ENCODE results near the gene DUSP16. TPM values are rescaled to one million over a fixed set of nuclear protein-coding genes. Genes with fewer than 3 reads are reported as not detected.
"Not testable (repeated sequence)": the region's sequence is repeated elsewhere in the genome, so short reads cannot be mapped to it uniquely, and the experiment has no call there.

DUSP16 gene
- total and polyA plus RNA-seq, 4 donors: 17.7 to 23.2 (median 20.5) TPM

DNA sequence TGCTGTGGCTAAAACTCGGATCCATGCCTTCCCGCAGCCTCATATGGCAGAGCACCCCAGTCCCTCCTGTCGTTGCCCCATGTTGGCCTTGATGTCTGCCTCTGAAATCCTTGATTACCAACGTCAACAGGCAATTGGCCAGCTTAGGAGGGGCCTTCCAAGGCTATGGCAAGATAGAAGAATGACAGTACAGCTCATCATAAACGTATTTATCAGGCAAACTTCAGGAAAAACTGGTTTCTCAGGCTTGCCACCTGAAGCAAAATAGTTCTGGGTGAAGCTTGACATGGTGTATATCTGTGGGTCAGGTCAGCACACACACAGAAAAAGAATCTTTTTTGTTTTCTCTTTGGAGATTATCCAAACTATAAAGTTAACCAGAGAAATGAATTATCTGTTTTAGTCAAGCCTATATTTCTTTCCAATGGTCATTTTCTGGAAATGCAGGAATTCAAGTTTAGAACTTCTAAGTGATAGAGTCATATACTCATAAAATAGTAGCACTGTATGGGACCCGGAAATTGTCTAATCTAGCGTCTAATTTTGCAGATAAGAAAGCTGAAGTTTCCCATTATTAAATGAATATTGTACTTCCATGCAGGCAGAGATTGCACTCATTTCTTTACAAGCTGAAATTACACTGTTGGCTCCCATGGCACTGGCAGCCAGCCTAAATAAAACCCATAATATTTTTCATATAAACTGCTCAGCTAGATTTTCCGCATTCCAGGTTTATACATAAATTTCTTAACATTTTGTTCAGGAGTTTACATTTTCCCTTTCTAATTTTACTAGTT is 24.4 kb upstream of the DUSP16 start:
- DNase-seq (ENCODE audit: low read depth in 4 of 6, low spot score in 6 of 6): peak in 1 of 6 donors; percentile 61
- no peak overlapping the region for H3K4me3 ChIP-seq (ENCODE audit: low read depth, low read length)
- H3K27me3 ChIP-seq (ENCODE audit: control insufficient read depth, insufficient read depth, low read length): no peaks in the 10 kb centered on the region
- no peaks in the 10 kb centered on the region for H3K9me3 ChIP-seq (ENCODE audit: control insufficient read depth, insufficient read depth, low read length)
- no peaks in the 10 kb centered on the region for H3K4me1 ChIP-seq (ENCODE audit: control insufficient read depth, insufficient read depth, low read length)
- WGBS (ENCODE audit: insufficient coverage): 74% methylated on average over 4 of the region's 8 CpGs
- no peaks in the 10 kb centered on the region for H3K36me3 ChIP-seq (ENCODE audit: control insufficient read depth, insufficient read depth, low read length)
- H3K27ac ChIP-seq (ENCODE audit: low read depth, low read length): no peak overlapping the region

DNA sequence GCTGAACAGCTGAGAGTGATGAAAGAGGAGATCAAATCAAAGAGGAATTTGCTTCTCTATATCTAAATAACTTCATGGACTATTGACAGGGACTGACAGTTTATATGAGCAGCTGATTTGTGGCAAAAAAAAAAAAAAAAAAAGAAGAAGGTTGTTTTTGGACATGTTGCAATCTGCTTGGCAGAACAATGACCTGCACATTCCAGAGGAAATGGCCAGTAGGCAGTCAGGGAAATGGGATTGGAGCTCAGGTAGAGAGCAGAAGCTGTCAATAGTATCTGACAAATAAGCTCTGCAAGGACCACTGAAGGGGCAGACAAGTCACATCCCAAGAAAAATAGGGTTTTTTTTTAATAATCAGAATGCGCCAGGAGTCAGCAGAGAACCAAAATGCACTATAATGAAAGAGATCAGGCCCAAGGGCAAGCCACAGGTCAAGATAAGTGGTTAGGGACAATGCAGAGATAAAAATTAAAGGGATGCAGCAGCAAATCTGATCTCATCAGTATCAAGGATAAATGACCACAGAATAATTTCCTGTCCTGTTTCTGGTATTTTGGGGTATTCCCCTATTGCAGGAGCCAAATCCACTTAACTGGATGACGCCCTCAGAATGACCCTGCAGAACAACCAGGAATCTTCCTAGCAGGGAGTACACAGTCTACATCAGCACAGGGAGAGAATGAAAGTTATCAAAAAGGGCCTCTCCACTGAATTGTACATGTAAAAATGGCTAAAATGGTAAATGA is 22.6 kb upstream of the DUSP16 start:
- no peak for DNase-seq (ENCODE audit: low read depth in 4 of 6, low spot score in 6 of 6)
- Histone ChIP-seq H3K4me3 (ENCODE audit: low read depth, low read length) (no peak overlapping the region), H3K27me3 (ENCODE audit: control insufficient read depth, insufficient read depth, low read length) (no peaks in the 10 kb centered on the region), H3K4me1 (ENCODE audit: control insufficient read depth, insufficient read depth, low read length) (no peaks in the 10 kb centered on the region), H3K36me3 (ENCODE audit: control insufficient read depth, insufficient read depth, low read length) (no peaks in the 10 kb centered on the region), H3K9me3 (ENCODE audit: control insufficient read depth, insufficient read depth, low read length) (no peaks in the 10 kb centered on the region), H3K27ac (ENCODE audit: low read depth, low read length) (no peak overlapping the region)
- whole genome bisulfite sequencing (ENCODE audit: insufficient coverage): 100% methylated on average over 1 of the region's 2 CpGs

DNA sequence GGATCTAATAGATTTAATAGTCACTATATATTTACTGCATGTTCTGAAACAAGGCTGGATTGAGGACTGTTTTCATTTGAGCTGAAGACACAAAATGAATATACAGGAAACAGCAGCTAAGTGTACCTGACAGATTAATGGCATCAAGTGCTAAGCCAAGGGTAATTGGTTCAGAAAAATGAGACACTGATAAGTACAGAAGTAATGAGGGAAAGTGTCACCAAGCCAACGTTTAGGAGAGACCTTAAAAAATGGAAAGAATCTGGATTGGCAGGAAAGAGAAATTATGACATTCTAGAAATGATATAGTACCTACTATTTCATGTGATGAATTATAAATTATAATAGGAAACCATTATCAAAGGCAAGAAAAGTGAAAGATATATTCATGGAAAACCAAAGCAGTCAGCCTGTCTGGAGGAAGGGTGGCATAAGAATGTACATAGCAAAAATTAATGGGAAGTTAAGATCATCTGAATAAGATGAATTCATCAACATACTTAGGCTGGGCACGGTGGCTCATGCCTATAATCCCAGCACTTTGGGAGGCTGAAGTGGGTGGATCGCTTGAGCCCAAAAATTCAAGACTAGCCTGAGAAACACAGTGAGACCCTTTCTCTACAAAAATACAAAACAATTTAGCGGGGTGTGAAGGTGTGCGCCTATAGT is 21.0 kb upstream of the DUSP16 start:
- 57% methylated on average over 1 of the region's 5 CpGs for WGBS (ENCODE audit: insufficient coverage)
- H3K27me3 ChIP-seq (ENCODE audit: control insufficient read depth, insufficient read depth, low read length): no peaks in the 10 kb centered on the region
- H3K36me3 ChIP-seq (ENCODE audit: control insufficient read depth, insufficient read depth, low read length): no peaks in the 10 kb centered on the region
- H3K9me3 ChIP-seq (ENCODE audit: control insufficient read depth, insufficient read depth, low read length): no peaks in the 10 kb centered on the region
- H3K27ac ChIP-seq (ENCODE audit: low read depth, low read length): no peak overlapping the region
- no peak overlapping the region for H3K4me3 ChIP-seq (ENCODE audit: low read depth, low read length)
- no peaks in the 10 kb centered on the region for H3K4me1 ChIP-seq (ENCODE audit: control insufficient read depth, insufficient read depth, low read length)
- peak in 1 of 6 donors; percentile 34 for DNase-seq (ENCODE audit: low read depth in 4 of 6, low spot score in 6 of 6)

DNA sequence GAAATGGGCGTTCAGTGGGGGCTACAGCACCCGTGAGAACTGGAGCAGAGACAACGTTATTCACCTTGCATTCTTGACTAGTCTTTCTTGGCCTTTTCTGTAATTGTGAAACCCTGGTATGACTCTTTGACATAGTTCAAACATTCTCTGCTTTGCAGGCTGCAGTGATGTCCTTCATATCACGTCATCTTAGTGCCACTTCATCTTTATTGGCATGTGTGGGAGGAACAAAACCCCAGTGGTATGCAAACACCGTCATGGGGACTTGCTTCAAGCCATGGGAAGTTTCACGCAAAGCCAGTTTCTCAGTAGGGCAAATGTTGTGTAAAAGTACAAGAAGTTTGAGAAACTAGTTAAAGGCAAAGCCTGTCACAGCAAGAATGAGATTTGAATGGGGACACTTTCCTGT is 20.2 kb upstream of the DUSP16 start:
- H3K36me3 ChIP-seq (ENCODE audit: control insufficient read depth, insufficient read depth, low read length): no peaks in the 10 kb centered on the region
- no peaks in the 10 kb centered on the region for H3K27me3 ChIP-seq (ENCODE audit: control insufficient read depth, insufficient read depth, low read length)
- H3K27ac ChIP-seq (ENCODE audit: low read depth, low read length): no peak overlapping the region
- WGBS (ENCODE audit: insufficient coverage): 84% methylated on average over 6 of the region's 6 CpGs
- no peaks in the 10 kb centered on the region for H3K4me1 ChIP-seq (ENCODE audit: control insufficient read depth, insufficient read depth, low read length)
- H3K9me3 ChIP-seq (ENCODE audit: control insufficient read depth, insufficient read depth, low read length): no peaks in the 10 kb centered on the region
- DNase-seq (ENCODE audit: low read depth in 4 of 6, low spot score in 6 of 6): no peak
- H3K4me3 ChIP-seq (ENCODE audit: low read depth, low read length): no peak overlapping the region

DNA sequence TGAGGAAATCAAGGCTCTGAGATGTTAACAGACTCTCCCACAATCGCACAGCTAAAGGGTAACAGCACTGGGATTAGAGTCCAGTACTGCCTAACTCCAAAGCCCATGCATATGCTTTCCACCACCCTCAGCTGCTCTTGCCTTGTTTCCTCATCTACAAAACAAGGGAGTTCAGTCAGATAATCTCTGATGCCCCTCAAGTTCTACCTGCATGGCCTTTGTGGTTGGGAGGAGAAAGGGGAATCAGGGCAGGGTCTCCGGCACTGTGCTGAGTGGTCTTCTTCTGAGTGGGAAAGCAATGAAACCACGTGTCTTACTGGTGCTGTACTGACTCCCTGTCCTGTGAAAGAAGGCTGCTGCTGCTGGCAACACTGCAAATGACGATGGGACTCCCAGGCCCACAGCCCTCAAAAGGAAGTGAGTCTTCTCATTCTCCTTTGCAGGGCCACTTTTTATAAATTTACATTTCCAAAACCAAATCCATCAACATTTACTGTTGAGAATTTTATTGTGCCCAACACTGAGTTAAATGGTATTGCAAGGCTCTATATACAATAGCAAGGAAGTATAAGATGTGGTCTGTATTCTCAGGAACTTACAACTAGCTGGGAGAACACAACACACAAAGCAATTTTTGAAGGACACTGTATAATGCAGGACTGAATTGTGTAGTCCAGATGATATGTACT is 19.7 kb upstream of the DUSP16 start:
- Histone ChIP-seq H3K36me3 (ENCODE audit: control insufficient read depth, insufficient read depth, low read length) (no peaks in the 10 kb centered on the region), H3K4me3 (ENCODE audit: low read depth, low read length) (no peak overlapping the region), H3K27me3 (ENCODE audit: control insufficient read depth, insufficient read depth, low read length) (no peaks in the 10 kb centered on the region), H3K9me3 (ENCODE audit: control insufficient read depth, insufficient read depth, low read length) (no peaks in the 10 kb centered on the region), H3K27ac (ENCODE audit: low read depth, low read length) (no peak overlapping the region), H3K4me1 (ENCODE audit: control insufficient read depth, insufficient read depth, low read length) (no peaks in the 10 kb centered on the region)
- 84% methylated on average over 3 of the region's 4 CpGs for WGBS (ENCODE audit: insufficient coverage)
- DNase-seq (ENCODE audit: low read depth in 4 of 6, low spot score in 6 of 6): no peak

DNA sequence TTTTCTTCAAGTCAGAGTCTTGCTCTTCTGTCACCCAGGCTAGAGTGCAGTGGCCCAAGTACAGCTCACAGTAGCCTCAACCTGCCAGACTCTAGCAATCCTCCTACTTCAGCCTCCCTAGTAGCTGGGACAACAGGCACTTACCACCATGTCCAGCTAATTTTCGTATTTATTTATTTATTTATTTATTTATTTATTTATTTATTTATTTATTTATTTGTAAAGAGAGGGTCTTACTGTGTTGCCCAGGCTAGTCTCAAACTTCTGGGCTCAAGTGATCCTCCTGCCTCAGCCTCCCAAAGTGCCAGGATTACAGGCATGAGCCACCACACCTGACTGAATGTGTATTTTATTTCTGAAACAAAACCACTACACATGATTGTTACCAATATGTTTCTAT is 18.1 kb upstream of the DUSP16 start:
- no CpG with 5 or more reads among the region's 1 CpG for WGBS (ENCODE audit: insufficient coverage)
- H3K9me3 ChIP-seq (ENCODE audit: control insufficient read depth, insufficient read depth, low read length); H3K4me3 ChIP-seq (ENCODE audit: low read depth, low read length); DNase-seq (ENCODE audit: low read depth in 4 of 6, low spot score in 6 of 6); H3K27me3 ChIP-seq (ENCODE audit: control insufficient read depth, insufficient read depth, low read length); H3K27ac ChIP-seq (ENCODE audit: low read depth, low read length); H3K36me3 ChIP-seq (ENCODE audit: control insufficient read depth, insufficient read depth, low read length); H3K4me1 ChIP-seq (ENCODE audit: control insufficient read depth, insufficient read depth, low read length): not testable (repeated sequence)

DNA sequence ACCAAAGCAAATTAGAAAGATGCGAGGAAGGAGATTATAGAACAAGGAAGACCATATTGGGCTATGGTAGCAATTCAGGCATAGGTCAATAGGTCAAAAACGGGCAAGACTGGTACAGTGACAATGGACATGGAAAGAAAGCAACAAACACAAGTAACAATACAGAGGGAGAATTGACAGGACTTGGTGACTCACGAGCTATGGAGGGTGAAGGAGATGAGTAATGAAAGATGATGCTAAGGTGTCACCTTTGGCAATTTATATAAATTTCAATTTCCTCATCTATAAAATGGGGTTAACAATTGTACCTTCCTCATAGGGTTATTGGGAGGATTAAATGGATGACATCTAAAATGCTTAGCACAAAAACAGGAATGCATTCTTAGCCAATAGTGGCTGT is 15.1 kb upstream of the DUSP16 start:
- Histone ChIP-seq H3K27me3 (ENCODE audit: control insufficient read depth, insufficient read depth, low read length) (no peaks in the 10 kb centered on the region), H3K4me1 (ENCODE audit: control insufficient read depth, insufficient read depth, low read length) (no peaks in the 10 kb centered on the region), H3K27ac (ENCODE audit: low read depth, low read length) (no peak overlapping the region), H3K36me3 (ENCODE audit: control insufficient read depth, insufficient read depth, low read length) (no peaks in the 10 kb centered on the region), H3K9me3 (ENCODE audit: control insufficient read depth, insufficient read depth, low read length) (no peaks in the 10 kb centered on the region), H3K4me3 (ENCODE audit: low read depth, low read length) (no peak overlapping the region)
- DNase-seq (ENCODE audit: low read depth in 4 of 6, low spot score in 6 of 6): no peak
- WGBS (ENCODE audit: insufficient coverage): 100% methylated on average over 1 of the region's 3 CpGs

DNA sequence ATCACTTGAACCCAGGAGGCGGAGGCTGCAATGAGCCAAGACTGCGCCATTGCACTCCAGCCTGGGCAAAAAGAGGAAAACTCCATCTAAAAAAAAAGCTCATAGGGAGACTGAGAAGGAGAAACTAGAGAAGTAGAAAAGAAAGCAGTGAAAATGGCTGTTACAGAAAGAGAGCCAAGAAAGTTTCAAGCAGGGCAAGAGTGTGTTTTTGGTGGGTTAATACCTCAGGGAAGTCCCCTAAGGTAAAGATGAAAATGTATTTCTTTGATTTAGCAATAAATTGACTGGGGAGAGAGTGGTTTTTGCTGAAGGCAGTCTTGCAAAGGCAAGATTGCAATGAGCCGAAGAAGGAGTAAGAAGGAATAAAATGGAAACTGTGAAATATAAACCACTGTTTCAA is 10.0 kb upstream of the DUSP16 start:
- H3K27me3 ChIP-seq (ENCODE audit: control insufficient read depth, insufficient read depth, low read length): no peaks in the 10 kb centered on the region
- H3K27ac ChIP-seq (ENCODE audit: low read depth, low read length): no peak overlapping the region
- DNase-seq (ENCODE audit: low read depth in 4 of 6, low spot score in 6 of 6): no peak
- H3K36me3 ChIP-seq (ENCODE audit: control insufficient read depth, insufficient read depth, low read length): no peaks in the 10 kb centered on the region
- WGBS (ENCODE audit: insufficient coverage): 89% methylated on average over 1 of the region's 3 CpGs
- H3K4me3 ChIP-seq (ENCODE audit: low read depth, low read length): no peak overlapping the region
- no peaks in the 10 kb centered on the region for H3K9me3 ChIP-seq (ENCODE audit: control insufficient read depth, insufficient read depth, low read length)
- H3K4me1 ChIP-seq (ENCODE audit: control insufficient read depth, insufficient read depth, low read length): no peaks in the 10 kb centered on the region

DNA sequence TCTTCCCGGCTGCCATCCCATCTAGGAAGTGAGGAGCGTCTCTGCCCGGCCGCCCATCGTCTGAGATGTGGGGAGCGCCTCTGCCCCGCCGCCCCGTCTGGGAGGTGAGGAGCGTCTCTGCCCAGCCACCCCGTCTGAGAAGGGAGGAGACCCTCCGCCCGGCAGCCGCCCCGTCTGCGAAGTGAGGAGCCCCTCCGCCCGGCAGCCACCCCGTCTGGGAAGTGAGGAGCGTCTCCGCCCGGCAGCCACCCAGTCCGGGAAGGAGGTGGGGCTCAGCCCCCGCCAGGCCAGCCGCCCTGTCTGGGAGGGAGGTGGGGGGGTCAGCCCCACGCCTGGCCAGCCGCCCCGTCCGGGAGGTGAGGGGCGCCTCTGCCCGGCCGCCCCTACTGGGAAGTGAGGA is 3.3 kb upstream of the DUSP16 start:
- H3K27me3 ChIP-seq (ENCODE audit: control insufficient read depth, insufficient read depth, low read length); DNase-seq (ENCODE audit: low read depth in 4 of 6, low spot score in 6 of 6); H3K9me3 ChIP-seq (ENCODE audit: control insufficient read depth, insufficient read depth, low read length); H3K36me3 ChIP-seq (ENCODE audit: control insufficient read depth, insufficient read depth, low read length); H3K27ac ChIP-seq (ENCODE audit: low read depth, low read length); H3K4me3 ChIP-seq (ENCODE audit: low read depth, low read length); H3K4me1 ChIP-seq (ENCODE audit: control insufficient read depth, insufficient read depth, low read length): not testable (repeated sequence)
- WGBS (ENCODE audit: insufficient coverage): no CpG with 5 or more reads among the region's 32 CpGs
